PC-9 (cell line): Measurements from ENCODE around the gene ZNF695.
"Not testable (repeated sequence)": the region's sequence is repeated elsewhere in the genome, so short reads cannot be mapped to it uniquely, and the experiment has no call there.

Experiments
- CTCF ChIP-seq: fragments of 200-600 bp; sonication (generic); conservative IDR thresholded peaks from 2 replicates; pipeline ENCODE4 v1.6.1; 2017; ENCODE audit warnings: mixed run types, antibody characterized with exemption, mild to moderate bottlenecking, moderate library complexity
- EZH2 ChIP-seq: fragments of 200-600 bp; sonication (generic); IDR thresholded peaks from 2 replicates; pipeline ENCODE4 v1.8.0; 2017; ENCODE audit warnings: antibody characterized with exemption, low read depth

- TF ChIP-seq EZH2, CTCF: not testable (repeated sequence)
Observed at GRCh38 chr1:247032306-247032705, 24.4 kb upstream of the ZNF695 start.
